Activated naive CD8-positive, alpha-beta T cell (primary cell): ENCODE results near the gene CPNE5.
"Not testable (repeated sequence)": the region's sequence is repeated elsewhere in the genome, so short reads cannot be mapped to it uniquely, and the experiment has no call there.

Experiments
- H3K27ac Mint-ChIP-seq: one replicate; pipeline ENCODE4 v1.8.0; 2021; ENCODE audit warnings: mixed read lengths
- H3K27me3 Mint-ChIP-seq: one replicate; pipeline ENCODE4 v1.8.0; 2021; ENCODE audit warnings: mixed read lengths
- H3K36me3 Mint-ChIP-seq: one replicate; pipeline ENCODE4 v1.8.0; 2021; ENCODE audit warnings: mixed read lengths
- H3K4me1 Mint-ChIP-seq: one replicate; pipeline ENCODE4 v1.8.0; 2021; ENCODE audit warnings: low read depth, mixed read lengths
- H3K4me3 Mint-ChIP-seq: one replicate; pipeline ENCODE4 v1.8.0; 2021; ENCODE audit warnings: mild to moderate bottlenecking, mixed read lengths
- H3K9me3 Mint-ChIP-seq: one replicate; pipeline ENCODE4 v1.8.0; 2021; ENCODE audit warnings: low read depth, mixed read lengths

Gene CPNE5

DNA sequence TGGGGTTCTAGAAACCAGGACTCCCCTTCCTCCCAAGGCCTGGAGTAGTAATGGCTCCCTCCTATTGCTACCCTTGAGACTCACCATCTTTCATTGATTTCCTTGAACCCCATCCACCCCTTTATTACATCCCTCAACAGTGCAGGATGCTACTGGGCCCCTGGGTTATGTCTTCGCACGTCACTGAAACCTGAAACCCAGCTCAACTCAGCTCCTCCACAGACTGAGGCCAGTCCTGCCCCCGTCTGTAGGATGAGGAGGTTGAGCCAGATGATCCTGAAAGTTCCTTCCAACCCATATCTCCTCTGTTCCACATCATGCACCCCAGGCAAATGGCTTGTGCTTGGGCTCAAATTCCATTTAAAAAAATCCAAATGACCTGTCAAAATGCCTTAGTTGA is 21.4 kb downstream of the CPNE5 start:
- no peak overlapping the region for H3K27ac Mint-ChIP-seq
- no peaks in the 10 kb centered on the region for H3K36me3 Mint-ChIP-seq
- H3K4me3 Mint-ChIP-seq, result no peak overlapping the region
- no peaks in the 10 kb centered on the region for H3K4me1 Mint-ChIP-seq
- no peaks in the 10 kb centered on the region for H3K9me3 Mint-ChIP-seq
- H3K27me3 Mint-ChIP-seq, result no peaks in the 10 kb centered on the region

DNA sequence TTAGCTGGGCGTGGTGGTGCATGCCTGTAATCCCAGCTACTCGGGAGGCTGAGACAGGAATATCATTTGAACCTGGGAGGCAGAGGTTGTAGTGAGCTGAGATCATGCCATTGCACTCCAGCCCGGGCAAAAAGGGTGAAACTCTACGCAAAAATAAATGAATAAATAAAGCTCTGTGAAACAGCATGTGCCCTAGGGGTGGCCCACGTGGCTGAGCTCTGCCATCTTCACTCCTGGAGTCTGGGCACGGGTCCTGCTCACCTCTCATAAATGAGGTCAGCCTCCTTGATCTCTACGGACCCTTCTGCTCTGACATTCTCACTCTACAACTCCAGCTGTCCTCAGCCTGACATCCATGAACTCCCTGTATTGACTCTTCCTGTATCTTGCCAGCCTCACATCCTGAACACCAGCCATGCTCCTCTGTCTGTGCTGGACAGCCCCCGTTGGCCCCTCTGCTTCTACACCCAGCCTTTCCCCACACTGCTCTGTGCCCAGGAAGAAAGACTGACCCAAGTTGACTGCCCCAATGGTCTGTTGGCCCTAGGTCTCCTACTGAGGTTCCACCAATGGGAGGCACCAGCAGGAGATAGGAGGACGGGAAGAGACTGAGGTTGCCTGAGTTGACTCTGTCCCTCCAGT is 21.9 kb downstream of the CPNE5 start:
- H3K4me1 Mint-ChIP-seq, result no peaks in the 10 kb centered on the region
- H3K9me3 Mint-ChIP-seq, result no peaks in the 10 kb centered on the region
- H3K4me3 Mint-ChIP-seq, result no peak overlapping the region
- H3K27ac Mint-ChIP-seq, result no peak overlapping the region
- H3K36me3 Mint-ChIP-seq, result no peaks in the 10 kb centered on the region
- no peaks in the 10 kb centered on the region for H3K27me3 Mint-ChIP-seq

DNA sequence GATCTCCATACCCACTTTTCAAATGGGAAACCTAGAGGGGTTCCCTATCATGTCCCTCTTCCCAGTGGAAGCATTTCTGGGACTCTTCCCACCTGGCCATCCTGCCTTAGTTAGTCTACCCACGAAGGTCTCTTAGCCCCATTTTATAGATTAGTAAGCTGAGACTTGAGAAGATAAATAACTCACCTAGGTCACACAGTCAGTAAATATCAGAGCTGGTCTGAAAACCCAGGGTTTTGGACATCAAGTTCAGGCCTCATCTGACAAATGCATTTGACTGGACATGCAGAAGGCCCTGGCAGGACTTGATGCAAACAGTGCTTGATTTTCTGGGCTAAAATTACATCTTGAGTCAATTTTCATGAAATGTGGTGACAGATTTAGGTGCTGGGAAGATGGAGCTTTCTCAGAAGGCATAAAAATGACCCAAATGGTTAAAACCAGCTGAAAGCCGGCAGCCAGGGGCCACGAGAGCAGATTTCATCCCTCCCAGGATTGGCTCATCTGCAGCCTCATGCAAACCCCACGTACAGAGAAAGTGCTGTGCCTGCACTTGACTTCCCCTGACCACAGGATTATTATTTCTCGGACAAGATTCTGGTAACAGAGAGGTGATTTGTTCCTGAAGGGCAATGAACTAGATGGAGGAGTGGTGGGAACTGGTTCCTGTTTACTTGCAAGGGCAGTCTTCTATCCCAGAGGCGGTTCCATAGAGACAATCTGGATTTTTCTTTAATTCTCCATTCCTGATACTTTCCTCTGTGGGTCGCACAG is 23.1 kb downstream of the CPNE5 start:
- no peaks in the 10 kb centered on the region for H3K27me3 Mint-ChIP-seq
- no peaks in the 10 kb centered on the region for H3K4me1 Mint-ChIP-seq
- no peak overlapping the region for H3K27ac Mint-ChIP-seq

DNA sequence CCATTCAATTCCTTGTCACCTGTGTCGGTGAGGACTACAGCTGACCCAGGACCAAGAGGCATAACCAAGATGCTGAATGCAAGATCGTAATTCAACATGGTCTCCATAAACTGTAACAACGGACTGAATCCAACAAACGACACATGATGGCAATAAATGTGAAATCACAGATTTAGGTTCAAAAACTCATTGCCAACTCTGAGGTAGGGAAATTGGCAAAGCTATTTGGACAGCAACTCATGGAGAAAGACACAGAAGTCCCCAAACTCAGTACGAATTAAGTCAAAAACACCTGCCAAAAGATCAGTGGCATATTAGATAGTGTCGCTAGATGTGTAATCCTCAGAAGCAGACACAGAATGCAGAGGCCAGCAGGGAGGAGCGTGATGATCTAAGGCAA is 25.0 kb downstream of the CPNE5 start:
- H3K4me3 Mint-ChIP-seq, result no peak overlapping the region
- no peaks in the 10 kb centered on the region for H3K9me3 Mint-ChIP-seq
- no peaks in the 10 kb centered on the region for H3K36me3 Mint-ChIP-seq
- H3K4me1 Mint-ChIP-seq, result no peaks in the 10 kb centered on the region
- no peak overlapping the region for H3K27ac Mint-ChIP-seq
- no peaks in the 10 kb centered on the region for H3K27me3 Mint-ChIP-seq

More for the DNA sequence above, 23.1 kb downstream of the CPNE5 start:
- H3K36me3 Mint-ChIP-seq, result no peaks in the 10 kb centered on the region
- H3K9me3 Mint-ChIP-seq, result no peaks in the 10 kb centered on the region
- H3K4me3 Mint-ChIP-seq, result no peak overlapping the region

DNA sequence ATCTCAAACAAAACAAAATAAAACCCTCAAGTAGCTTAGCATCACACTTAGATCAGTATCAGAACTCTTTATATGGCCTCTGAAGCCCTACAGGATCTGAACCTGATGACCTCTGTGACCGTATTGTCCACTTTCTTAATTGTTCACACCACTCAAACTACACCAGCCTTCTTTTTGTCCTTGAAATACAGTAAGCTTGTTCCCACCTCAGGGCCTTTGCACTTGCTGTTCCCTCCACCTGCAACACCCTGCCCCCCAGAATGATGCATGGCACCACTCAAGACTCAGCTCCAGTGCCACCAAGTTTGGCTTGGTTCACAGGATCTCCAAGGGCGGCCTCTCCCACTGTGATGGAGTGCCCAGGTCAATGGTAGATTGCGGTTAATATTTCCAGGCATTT is 25.7 kb downstream of the CPNE5 start:
- no peak overlapping the region for H3K27ac Mint-ChIP-seq

DNA sequence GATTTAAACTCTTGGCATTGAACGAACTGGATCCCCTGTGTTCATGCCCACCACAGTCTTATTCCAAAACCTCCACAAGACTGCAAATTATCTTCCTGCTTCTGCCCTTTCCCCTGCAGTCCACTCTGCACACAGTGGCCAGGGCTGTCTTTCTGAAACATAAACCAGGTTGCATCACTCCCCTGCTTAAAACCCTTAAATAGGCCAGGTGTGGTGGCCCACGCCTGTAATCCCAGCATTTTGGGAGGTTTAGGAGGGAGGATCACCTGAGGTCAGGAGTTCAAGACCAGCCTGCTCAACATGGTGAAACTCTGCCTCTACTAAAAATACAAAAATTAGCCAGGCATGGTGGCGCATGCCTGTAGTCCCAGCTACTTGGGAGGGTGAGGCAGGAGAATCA is 26.2 kb downstream of the CPNE5 start:
- not testable (repeated sequence) for H3K27ac Mint-ChIP-seq

More for the DNA sequence above, 25.7 kb downstream of the CPNE5 start:
- Mint-ChIP-seq H3K36me3 (no peaks in the 10 kb centered on the region), H3K4me3 (no peak overlapping the region), H3K27me3 (no peaks in the 10 kb centered on the region), H3K4me1 (no peaks in the 10 kb centered on the region), H3K9me3 (no peaks in the 10 kb centered on the region)

DNA sequence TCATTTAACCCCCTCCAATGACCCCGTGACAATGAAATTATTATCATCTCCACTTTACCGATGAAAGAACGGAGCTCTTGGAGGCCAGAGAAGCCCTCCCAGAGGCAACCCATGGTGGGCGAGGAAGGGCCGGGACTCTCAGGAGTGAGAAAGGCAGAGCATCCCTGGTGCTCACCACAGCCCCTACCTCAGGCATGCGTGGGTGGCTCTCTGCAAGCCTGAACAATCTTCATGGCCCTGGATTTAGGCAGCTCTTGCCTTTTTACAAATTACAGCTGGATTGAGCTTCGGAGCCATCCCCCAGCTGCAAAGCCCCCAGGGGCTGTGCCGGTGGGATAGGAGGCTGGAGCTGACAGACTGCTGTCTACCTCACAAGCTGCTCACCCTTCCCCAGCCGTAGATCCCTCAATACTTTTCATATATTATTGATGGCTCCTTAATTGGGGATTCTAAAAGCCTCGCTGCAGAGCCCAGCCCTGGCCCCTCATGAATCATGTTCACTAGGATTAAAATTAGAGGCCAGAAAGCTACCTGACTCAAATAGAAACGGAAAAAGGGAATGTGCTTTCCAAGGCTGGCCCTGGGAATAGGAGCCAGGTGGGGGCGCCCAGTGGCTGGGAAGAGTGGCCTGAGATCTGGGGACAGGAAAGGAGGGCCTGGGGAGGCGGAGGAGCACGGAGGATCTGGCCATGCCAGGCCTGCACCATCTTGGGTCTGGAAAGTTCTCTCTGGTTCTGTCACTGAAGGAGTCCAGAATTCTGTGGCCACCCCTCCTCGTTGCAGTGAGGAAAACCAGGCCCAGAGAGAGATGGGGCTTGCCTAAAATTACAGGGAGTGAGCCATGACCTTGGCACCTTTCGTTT is 29.1 kb downstream of the CPNE5 start:
- Mint-ChIP-seq H3K4me1 (no peaks in the 10 kb centered on the region), H3K36me3 (no peaks in the 10 kb centered on the region), H3K27ac (no peak overlapping the region), H3K27me3 (peaks cover 2% of the 10 kb centered on the region), H3K4me3 (no peak overlapping the region), H3K9me3 (no peaks in the 10 kb centered on the region)

More for the DNA sequence above, 26.2 kb downstream of the CPNE5 start:
- H3K9me3 Mint-ChIP-seq, H3K36me3 Mint-ChIP-seq, H3K4me1 Mint-ChIP-seq, H3K4me3 Mint-ChIP-seq, H3K27me3 Mint-ChIP-seq: not testable (repeated sequence)

DNA sequence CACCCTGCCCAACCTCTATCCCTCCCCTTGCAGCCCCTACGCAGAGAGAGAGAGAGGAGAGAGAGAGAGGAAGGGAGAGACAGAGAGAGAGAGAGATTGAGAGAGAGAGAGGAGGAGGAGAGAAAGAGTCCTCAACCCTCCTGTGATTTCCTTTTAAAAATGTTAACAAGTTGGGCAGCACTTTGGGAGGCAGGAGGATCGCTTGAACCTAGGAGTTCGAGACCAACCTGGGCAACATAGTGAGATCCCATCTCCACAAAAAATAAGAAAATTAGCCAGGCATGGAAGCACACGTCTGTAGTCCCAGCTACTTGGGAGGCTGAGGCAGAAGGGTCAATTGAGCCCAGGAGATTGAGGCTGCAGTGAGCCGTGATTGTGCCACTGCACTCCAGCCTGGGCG is 30.1 kb downstream of the CPNE5 start:
- Mint-ChIP-seq H3K27ac (no peak overlapping the region), H3K9me3 (no peaks in the 10 kb centered on the region), H3K36me3 (no peaks in the 10 kb centered on the region), H3K4me3 (no peak overlapping the region), H3K27me3 (peaks cover 2% of the 10 kb centered on the region), H3K4me1 (no peaks in the 10 kb centered on the region)

DNA sequence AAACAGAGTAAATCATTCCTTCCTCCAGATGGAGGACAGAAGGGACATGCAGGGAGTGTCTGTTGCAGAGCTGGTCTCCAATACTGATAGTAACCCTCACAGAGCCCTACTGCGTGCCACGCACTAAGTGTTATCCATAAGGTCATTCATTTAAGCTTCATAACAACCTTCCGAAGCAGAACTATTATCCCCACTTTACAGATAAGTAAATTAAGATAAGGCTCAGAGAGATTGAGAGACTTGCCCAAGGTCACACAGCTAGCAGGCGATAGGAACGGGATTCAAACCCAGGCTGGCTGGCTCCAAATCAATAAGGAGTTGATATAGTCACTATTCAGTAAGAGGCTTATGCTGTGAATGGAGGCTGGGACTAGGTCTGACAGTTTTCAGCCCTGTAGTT is 30.6 kb downstream of the CPNE5 start:
- H3K36me3 Mint-ChIP-seq, result no peaks in the 10 kb centered on the region
- H3K4me3 Mint-ChIP-seq, result no peak overlapping the region
- H3K27me3 Mint-ChIP-seq, result peaks cover 2% of the 10 kb centered on the region
- H3K9me3 Mint-ChIP-seq, result no peaks in the 10 kb centered on the region
- no peaks in the 10 kb centered on the region for H3K4me1 Mint-ChIP-seq
- no peak overlapping the region for H3K27ac Mint-ChIP-seq

DNA sequence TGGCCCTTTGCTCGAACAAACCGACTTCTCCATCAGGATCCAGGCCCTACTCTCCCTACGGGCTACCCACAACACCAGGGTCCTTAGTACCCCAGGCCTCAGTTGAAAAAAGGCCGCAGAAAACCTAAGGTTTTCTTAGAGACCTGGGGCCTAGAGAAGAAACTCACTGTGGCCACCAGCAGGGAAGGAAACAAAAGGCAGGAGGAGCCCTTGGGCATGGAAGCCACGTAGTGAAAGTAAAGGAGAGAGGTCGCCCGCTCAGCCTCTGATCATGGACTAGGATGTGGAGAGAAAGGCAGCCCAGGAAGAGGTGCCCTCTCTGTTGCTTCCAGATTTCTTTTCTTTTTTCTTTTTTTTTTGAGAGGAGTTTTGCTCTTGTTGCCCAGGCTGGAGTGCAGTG is 31.5 kb downstream of the CPNE5 start:
- Mint-ChIP-seq H3K27me3 (peaks cover 2% of the 10 kb centered on the region), H3K4me3 (no peak overlapping the region), H3K27ac (no peak overlapping the region), H3K4me1 (no peaks in the 10 kb centered on the region), H3K36me3 (no peaks in the 10 kb centered on the region), H3K9me3 (no peaks in the 10 kb centered on the region)

DNA sequence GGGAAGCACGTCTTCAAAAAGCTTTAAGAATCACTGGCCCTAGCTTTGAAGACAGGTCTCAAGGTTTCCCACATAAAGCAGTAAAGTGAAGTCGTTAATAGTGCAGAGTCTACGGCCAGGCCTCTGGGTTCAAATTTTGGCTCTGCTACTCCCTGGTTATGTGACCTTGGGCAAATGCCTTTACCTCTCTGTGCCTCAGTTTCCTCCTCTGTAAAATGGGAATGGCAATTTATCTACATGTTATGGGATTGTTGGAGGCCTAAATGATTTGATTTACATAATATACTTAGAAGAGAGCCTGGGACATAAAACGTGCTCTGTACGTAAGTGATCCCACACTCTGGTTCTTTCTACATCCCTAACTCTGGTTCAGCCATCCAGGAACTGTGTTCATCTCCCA is 32.1 kb downstream of the CPNE5 start:
- Mint-ChIP-seq H3K27ac (no peak overlapping the region), H3K27me3 (peaks cover 2% of the 10 kb centered on the region), H3K36me3 (no peaks in the 10 kb centered on the region), H3K4me3 (no peak overlapping the region), H3K9me3 (no peaks in the 10 kb centered on the region), H3K4me1 (no peaks in the 10 kb centered on the region)

DNA sequence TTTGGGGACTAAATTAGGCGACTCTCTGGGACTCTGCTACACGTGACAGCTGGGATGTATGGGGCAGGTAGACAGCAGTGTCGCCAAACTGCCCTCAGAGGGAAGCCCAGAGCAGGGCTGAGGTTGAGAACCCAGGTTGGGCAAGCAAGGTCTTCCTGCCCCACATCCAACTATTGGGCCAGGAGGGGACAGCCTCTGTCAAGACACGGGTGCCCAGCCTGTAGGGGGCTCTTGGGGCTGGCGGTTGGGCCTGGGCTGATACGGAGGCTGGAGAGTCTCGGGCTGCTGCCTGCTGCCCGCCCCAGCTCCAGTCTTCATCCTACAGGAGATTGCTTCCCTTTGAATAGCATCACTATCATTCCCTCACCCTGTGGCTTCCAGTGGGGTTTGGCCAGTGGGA is 33.3 kb downstream of the CPNE5 start:
- no peaks in the 10 kb centered on the region for H3K36me3 Mint-ChIP-seq
- H3K27ac Mint-ChIP-seq, result no peak overlapping the region
- no peaks in the 10 kb centered on the region for H3K9me3 Mint-ChIP-seq
- peaks cover 2% of the 10 kb centered on the region for H3K27me3 Mint-ChIP-seq
- no peak overlapping the region for H3K4me3 Mint-ChIP-seq
- H3K4me1 Mint-ChIP-seq, result no peaks in the 10 kb centered on the region

DNA sequence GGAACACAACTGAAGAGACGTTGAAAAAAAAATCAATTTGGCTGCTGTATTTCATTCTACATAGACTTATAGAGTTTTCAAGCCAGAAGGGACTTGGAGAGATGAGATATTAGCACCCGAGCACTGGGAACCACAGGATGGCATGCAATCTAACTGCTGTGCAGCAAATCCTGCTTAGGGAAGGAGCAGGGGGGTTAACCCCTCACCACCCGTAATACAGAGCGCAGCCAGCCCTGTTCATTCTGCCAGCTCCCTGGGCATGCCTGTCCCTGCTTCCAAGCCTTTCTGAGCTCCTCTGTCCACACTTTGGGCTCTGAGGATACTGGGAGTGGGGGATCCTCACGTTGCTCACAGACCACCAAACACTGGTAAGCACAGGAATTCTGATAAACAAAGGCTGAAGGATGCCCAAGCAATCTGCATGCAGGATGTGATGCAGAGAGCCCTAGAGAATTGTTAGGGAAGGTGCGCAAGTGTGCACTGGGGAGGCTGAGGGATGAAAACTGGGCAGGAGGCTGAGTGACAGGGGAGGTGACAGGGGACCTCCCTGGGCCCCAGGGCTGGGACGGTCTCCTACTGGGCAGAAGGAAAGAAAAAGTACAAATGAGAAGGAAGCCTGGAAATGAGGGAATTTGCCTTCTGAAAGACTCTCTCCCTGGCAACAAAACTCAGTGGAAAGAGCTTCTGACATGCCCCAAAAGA is 34.0 kb downstream of the CPNE5 start:
- no peaks in the 10 kb centered on the region for H3K4me1 Mint-ChIP-seq
- H3K9me3 Mint-ChIP-seq, result no peaks in the 10 kb centered on the region
- peaks cover 2% of the 10 kb centered on the region for H3K27me3 Mint-ChIP-seq
- no peak overlapping the region for H3K4me3 Mint-ChIP-seq
- H3K27ac Mint-ChIP-seq, result no peak overlapping the region
- H3K36me3 Mint-ChIP-seq, result no peaks in the 10 kb centered on the region

DNA sequence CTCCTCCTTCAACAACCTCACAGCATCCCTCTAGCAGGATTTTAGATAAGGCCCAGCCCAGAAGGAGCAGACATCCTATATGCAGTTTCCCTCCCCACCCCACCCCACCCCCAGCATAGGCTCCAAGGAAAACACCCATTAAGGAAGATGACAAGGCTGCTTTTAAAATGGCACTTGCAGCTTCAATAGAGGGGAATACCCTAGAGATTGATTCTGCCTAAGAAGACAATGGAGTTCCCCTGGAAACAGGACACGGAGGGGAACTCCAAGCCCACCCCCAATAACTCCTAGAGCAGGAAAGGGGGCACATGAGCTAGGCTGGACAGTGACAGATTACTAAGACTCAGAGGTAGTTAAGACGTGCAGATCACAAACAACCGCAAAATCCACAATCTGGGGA is 34.7 kb downstream of the CPNE5 start:
- H3K27me3 Mint-ChIP-seq, result peaks cover 2% of the 10 kb centered on the region
- H3K27ac Mint-ChIP-seq, result no peak overlapping the region
- H3K36me3 Mint-ChIP-seq, result no peaks in the 10 kb centered on the region
- H3K4me1 Mint-ChIP-seq, result no peaks in the 10 kb centered on the region
- no peaks in the 10 kb centered on the region for H3K9me3 Mint-ChIP-seq
- no peak overlapping the region for H3K4me3 Mint-ChIP-seq

DNA sequence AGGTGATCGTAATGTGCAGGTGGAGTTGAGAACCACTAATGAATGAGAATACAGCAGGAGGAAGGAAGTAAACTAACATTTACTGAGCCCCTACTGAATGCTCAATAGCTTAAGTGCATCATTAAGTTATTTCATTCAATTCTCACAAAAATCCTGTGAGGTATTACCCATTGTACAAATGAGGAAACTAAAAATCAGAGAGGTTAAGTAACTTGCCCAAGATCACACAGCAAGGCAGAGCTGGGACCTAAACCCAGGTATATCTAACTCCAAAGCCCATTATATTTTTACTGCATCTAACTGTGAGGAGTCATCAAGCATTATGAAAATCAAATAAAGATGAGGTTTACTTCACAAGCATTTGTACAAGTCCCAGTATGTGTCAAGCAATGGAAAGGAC is 35.3 kb downstream of the CPNE5 start:
- Mint-ChIP-seq H3K4me3 (no peak overlapping the region), H3K27ac (no peak overlapping the region), H3K4me1 (no peaks in the 10 kb centered on the region), H3K36me3 (no peaks in the 10 kb centered on the region), H3K27me3 (peaks cover 2% of the 10 kb centered on the region), H3K9me3 (no peaks in the 10 kb centered on the region)
